ENCODE measurements around the gene ZNF366.

GRCh38 chr5:72485430-72485974, 21.7 kb downstream of the ZNF366 start:
- TF ChIP-seq POLR2A (IDR thresholded peaks at IDR 0.05; ENCODE audit: insufficient read depth in 1 of 2, low read depth in 2 of 2, low read length in 2 of 2) = no peak
- TF ChIP-seq ZSCAN25 (CRISPR knock-in tag; IDR thresholded peaks at IDR 0.05) = no peak
- TF ChIP-seq GMEB1 (CRISPR knock-in tag; IDR thresholded peaks at IDR 0.05; ENCODE audit: borderline replicate concordance) = no peak
- no peak for TF ChIP-seq NBN (conservative IDR thresholded peaks at IDR 0.05)

All from HepG2 (cell line).